Measurements from ENCODE around the gene DMAP1. TPM values are rescaled to one million over a fixed set of nuclear protein-coding genes. Genes with fewer than 3 reads are reported as not detected.

Gene DMAP1
- total and polyA plus RNA-seq, 2 donors from 2014 or later, result 43.0 to 62.0 TPM

- H3K36me3 ChIP-seq (ENCODE audit: control insufficient read depth in 2 of 3, insufficient read depth in 3 of 3, low read length in 3 of 3), result peaks cover 0 to 4% (median 0%) of the 10 kb centered on the region in 3 donors
- FAIRE-seq, result no peak
- no peaks in the 10 kb centered on the region for H3K27me3 ChIP-seq (ENCODE audit: control insufficient read depth, insufficient read depth, low read length)
- H3K9ac ChIP-seq (ENCODE audit: low read length in 3 of 3), result no peak overlapping the region
- H3K27ac ChIP-seq (ENCODE audit: low read depth in 2 of 2, low read length in 2 of 2), result no peak overlapping the region
- TF ChIP-seq CTCF (IDR thresholded peaks at IDR 0.05; ENCODE audit: borderline replicate concordance, extremely low read depth, insufficient read depth), result no peak
- DNase-seq, result no peak
- intact Hi-C loops (cut with DNase I), result no loop called here
- no peaks in the 10 kb centered on the region for H3K9me3 ChIP-seq (ENCODE audit: control insufficient read depth in 2 of 3, insufficient read depth in 1 of 3, low read length in 3 of 3)
- no peaks in the 10 kb centered on the region for H3K4me1 ChIP-seq (ENCODE audit: control insufficient read depth in 2 of 3, insufficient read depth in 2 of 3, low read depth in 1 of 3, low read length in 3 of 3)
- H3K4me3 ChIP-seq (ENCODE audit: low read length in 3 of 3), result no peak overlapping the region
These were observed 54.2 kb downstream of the DMAP1 start for GRCh38 chr1:44267438-44267837.

- no peak overlapping the region for H3K27ac ChIP-seq (ENCODE audit: low read depth in 2 of 2, low read length in 2 of 2)
- no peaks in the 10 kb centered on the region for H3K9me3 ChIP-seq (ENCODE audit: control insufficient read depth in 2 of 3, insufficient read depth in 1 of 3, low read length in 3 of 3)
- H3K9ac ChIP-seq (ENCODE audit: low read length in 3 of 3), result no peak overlapping the region
- TF ChIP-seq CTCF (IDR thresholded peaks at IDR 0.05; ENCODE audit: borderline replicate concordance, extremely low read depth, insufficient read depth), result no peak
- DNase-seq, result no peak
- no peak for FAIRE-seq
- no peaks in the 10 kb centered on the region for H3K27me3 ChIP-seq (ENCODE audit: control insufficient read depth, insufficient read depth, low read length)
- no peak overlapping the region for H3K4me3 ChIP-seq (ENCODE audit: low read length in 3 of 3)
- H3K36me3 ChIP-seq (ENCODE audit: control insufficient read depth in 2 of 3, insufficient read depth in 3 of 3, low read length in 3 of 3), result peaks cover 0 to 4% (median 0%) of the 10 kb centered on the region in 3 donors
- intact Hi-C loops (cut with DNase I), result no loop called here
- no peaks in the 10 kb centered on the region for H3K4me1 ChIP-seq (ENCODE audit: control insufficient read depth in 2 of 3, insufficient read depth in 2 of 3, low read depth in 1 of 3, low read length in 3 of 3)
These were observed 54.8 kb downstream of the DMAP1 start for GRCh38 chr1:44268054-44268453.

Other genes starting within 250 kb of the DMAP1 start
- gene DPH2, start 243.5 kb upstream of the DMAP1 start, total RNA-seq, result 24.0 TPM
- 15.9 TPM for gene DPH2, start 243.5 kb upstream of the DMAP1 start, polyA plus RNA-seq (ENCODE audit: insufficient read depth, low read depth, low replicate concordance)
- 156 TPM for gene ATP6V0B, start 238.5 kb upstream of the DMAP1 start, total RNA-seq
- gene ATP6V0B, start 238.5 kb upstream of the DMAP1 start, polyA plus RNA-seq (ENCODE audit: insufficient read depth, low read depth, low replicate concordance), result 636 TPM
- 25.1 TPM for gene B4GALT2, start 234.3 kb upstream of the DMAP1 start, total RNA-seq
- gene B4GALT2, start 234.3 kb upstream of the DMAP1 start, polyA plus RNA-seq (ENCODE audit: insufficient read depth, low read depth, low replicate concordance), result 32.5 TPM
- gene CCDC24, start 221.9 kb upstream of the DMAP1 start, total RNA-seq, result 24.3 TPM
- 35.6 TPM for gene CCDC24, start 221.9 kb upstream of the DMAP1 start, polyA plus RNA-seq (ENCODE audit: insufficient read depth, low read depth, low replicate concordance)
- gene SLC6A9, start 182.0 kb upstream of the DMAP1 start, total RNA-seq, result 12.6 TPM
- gene SLC6A9, start 182.0 kb upstream of the DMAP1 start, polyA plus RNA-seq (ENCODE audit: insufficient read depth, low read depth, low replicate concordance), result 2.0 TPM
- not detected for gene KLF17, start 94.7 kb upstream of the DMAP1 start, total RNA-seq
- not detected for gene KLF17, start 94.7 kb upstream of the DMAP1 start, polyA plus RNA-seq (ENCODE audit: insufficient read depth, low read depth, low replicate concordance)
- gene KLF18, start 71.8 kb upstream of the DMAP1 start, total RNA-seq, result not detected
- not detected for gene KLF18, start 71.8 kb upstream of the DMAP1 start, polyA plus RNA-seq (ENCODE audit: insufficient read depth, low read depth, low replicate concordance)
- 60.4 TPM for gene ERI3, start 141.8 kb downstream of the DMAP1 start, total RNA-seq
- gene ERI3, start 141.8 kb downstream of the DMAP1 start, polyA plus RNA-seq (ENCODE audit: insufficient read depth, low read depth, low replicate concordance), result 126 TPM
- gene RNF220, start 191.8 kb downstream of the DMAP1 start, total RNA-seq, result 66.9 TPM
- 69.0 TPM for gene RNF220, start 191.8 kb downstream of the DMAP1 start, polyA plus RNA-seq (ENCODE audit: insufficient read depth, low read depth, low replicate concordance)

Measured in kidney (tissue), 14 donors.